ENCODE results near the gene SYNE3.

SYNE3 gene

GRCh38 chr14:95478309-95478708, 38.1 kb downstream of the SYNE3 start:
- FAIRE-seq: no peak
- no peak for DNase-seq (ENCODE audit: insufficient read length, low spot score)

- no peak for FAIRE-seq
These were observed 38.8 kb downstream of the SYNE3 start for GRCh38 chr14:95477411-95478269.

GRCh38 chr14:95476747-95477146, 39.7 kb downstream of the SYNE3 start:
- FAIRE-seq (no peak), DNase-seq (ENCODE audit: insufficient read length, low spot score) (no peak)

More at GRCh38 chr14:95477411-95478269, 38.8 kb downstream of the SYNE3 start:
- no peak for DNase-seq (ENCODE audit: insufficient read length, low spot score)

GRCh38 chr14:95475540-95476240, 40.8 kb downstream of the SYNE3 start:
- FAIRE-seq (no peak), DNase-seq (ENCODE audit: insufficient read length, low spot score) (no peak)

GRCh38 chr14:95474941-95475340, 41.5 kb downstream of the SYNE3 start:
- FAIRE-seq: no peak

DNA sequence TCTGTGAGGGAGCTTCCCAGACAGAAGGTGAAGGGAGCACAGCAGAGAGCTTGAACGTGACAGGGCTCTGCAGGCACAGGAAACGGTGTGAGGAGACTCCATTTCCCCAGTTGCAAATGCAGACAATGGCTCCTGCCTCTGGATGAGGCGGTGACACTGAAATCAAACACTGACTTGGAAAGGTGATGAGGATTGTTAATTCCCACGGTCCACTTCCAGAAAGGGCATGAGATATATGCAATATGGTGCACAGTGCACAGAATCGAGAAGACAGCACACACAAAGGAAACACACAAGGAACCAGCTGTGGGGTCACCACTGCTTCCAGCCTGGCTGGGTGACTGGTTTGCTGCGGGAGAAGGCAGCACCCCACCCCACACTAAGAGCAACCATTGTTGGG, 42.0 kb downstream of the SYNE3 start:
- FAIRE-seq: no peak
- no peak for DNase-seq (ENCODE audit: insufficient read length, low spot score)

More at GRCh38 chr14:95474941-95475340, 41.5 kb downstream of the SYNE3 start:
- no peak for DNase-seq (ENCODE audit: insufficient read length, low spot score)

DNA sequence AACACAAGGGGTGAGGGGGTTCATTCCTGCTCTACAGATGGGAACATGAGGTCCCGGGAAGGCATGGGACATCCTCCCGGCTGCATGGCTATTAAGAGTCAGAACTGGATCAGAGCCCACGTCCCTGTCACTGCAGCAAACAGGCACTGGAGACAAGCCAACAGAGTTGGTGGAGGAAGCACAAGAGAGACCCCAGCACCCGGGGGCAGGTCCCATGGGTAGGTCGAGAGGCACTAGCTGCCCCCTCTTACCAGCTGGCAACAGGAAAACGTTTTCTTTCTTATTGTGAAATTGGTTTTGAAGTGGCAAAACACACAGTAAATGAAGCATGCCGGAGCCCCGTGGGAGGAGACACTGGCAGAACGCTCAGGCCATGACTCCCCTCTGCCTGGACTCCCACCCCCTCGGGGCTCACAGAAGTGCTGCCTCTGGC, 43.6 kb downstream of the SYNE3 start:
- FAIRE-seq: no peak
- DNase-seq (ENCODE audit: insufficient read length, low spot score): no peak

- DNase-seq (ENCODE audit: insufficient read length, low spot score): no peak
- FAIRE-seq: no peak
These were observed 45.0 kb downstream of the SYNE3 start for GRCh38 chr14:95471476-95471875.

GRCh38 chr14:95471016-95471415, 45.4 kb downstream of the SYNE3 start:
- DNase-seq (ENCODE audit: insufficient read length, low spot score) (no peak), FAIRE-seq (no peak)

DNA sequence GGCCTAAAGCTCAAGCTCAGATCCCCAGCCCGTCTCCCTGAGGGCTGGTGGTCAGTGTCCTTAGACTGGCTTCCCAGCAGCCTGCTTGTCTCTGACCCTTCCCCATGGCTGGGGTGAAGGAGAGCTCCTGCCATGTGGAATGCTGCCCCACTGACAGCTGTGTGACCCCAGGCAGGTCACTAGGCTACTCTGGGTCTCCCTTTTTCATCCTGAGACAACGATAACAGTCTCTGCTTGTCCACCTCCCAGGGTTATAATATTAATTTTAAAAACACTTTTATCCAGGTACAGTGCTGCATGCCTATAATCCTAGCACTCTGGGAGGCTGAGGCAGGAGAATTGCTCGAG, 47.3 kb downstream of the SYNE3 start:
- no peak for DNase-seq (ENCODE audit: insufficient read length, low spot score)
- no peak for FAIRE-seq

GRCh38 chr14:95468448-95469133, 47.9 kb downstream of the SYNE3 start:
- no peak for DNase-seq (ENCODE audit: insufficient read length, low spot score)
- FAIRE-seq: no peak

- DNase-seq (ENCODE audit: insufficient read length, low spot score) (no peak), FAIRE-seq (no peak)
These were observed 48.8 kb downstream of the SYNE3 start for GRCh38 chr14:95467657-95468056.

- no peak for DNase-seq (ENCODE audit: insufficient read length, low spot score)
- FAIRE-seq: no peak
These were observed 49.2 kb downstream of the SYNE3 start for GRCh38 chr14:95467232-95467631.

Measured in HTR-8/SVneo (cell line).